GM12878 (cell line): Measurements from ENCODE around the gene IPO8. TPM values are rescaled to one million over a fixed set of nuclear protein-coding genes. Genes with fewer than 3 reads are reported as not detected.

Source experiments
- ATAC-seq: fragments of 200-7000 bp; cut with Tn5 transposase; 3 replicates; pipeline ENCODE4 v1.9.1; 2020; ENCODE audit warnings: mild to moderate bottlenecking, moderate library complexity
- BruUV-seq: library from RNA; stranded (reverse); fragments of 400-500 nt; replicated peaks from 2 replicates; lab custom pipeline; 2021; lab: Mats Ljungman, UMichigan
- CTCF ChIA-PET: fragments of 300-600 bp; sonication (Branson Sonifier 250); formaldehyde crosslinking; extraction: SDS; loops from one replicate; lab custom pipeline; 2021; ENCODE audit warnings: inconsistent platforms; lab: Yijun Ruan, JAX
- POLR2A ChIA-PET: fragments of 350-600 bp; formaldehyde crosslinking; extraction: SDS; loops from one replicate; lab custom pipeline; 2021; ENCODE audit warnings: inconsistent platforms; lab: Charles Lee
- RAD21 ChIA-PET: fragments of 300-600 bp; sonication (Branson Sonifier 250); formaldehyde crosslinking; loops from one replicate; lab custom pipeline; 2023; ENCODE audit warnings: antibody characterized with exemption; ENCODE audit not compliant: unreplicated experiment; lab: Charles Lee
- SMC1A ChIA-PET: fragments of 300-600 bp; sonication (Branson Sonifier 250); formaldehyde crosslinking; loops from one replicate; lab custom pipeline; 2023; ENCODE audit not compliant: unreplicated experiment, uncharacterized antibody; lab: Charles Lee
- DNase-seq: peaks from one replicate; pipeline ENCODE4 v3.0.0-alpha.2; 2011; ENCODE audit warnings: low read depth, low spot score
- FAIRE-seq: peaks from 3 replicates; lab custom pipeline; 2011; peaks lifted over from hg19 to GRCh38; lab: Jason Lieb, UNC
- H2AFZ ChIP-seq: 2 replicates; pipeline ENCODE4 v1.6.0; 2011; ENCODE audit warnings: low read depth, low read length, control low read depth; ENCODE audit not compliant: control insufficient read depth
- H3K27ac ChIP-seq: 2 replicates; pipeline ENCODE4 v1.5.1; 2011; ENCODE audit warnings: control low read depth; ENCODE audit not compliant: control insufficient read depth, insufficient read depth
- H3K27me3 ChIP-seq, 2 experiments: replicated peaks in 1 of 2; 2 replicates each; pipeline versions ENCODE4 v1.6.0 to v1.6.1; 2011; ENCODE audit warnings: low read length in 1 of 2; ENCODE audit not compliant: control insufficient read depth in 2 of 2, insufficient read depth in 2 of 2
- H3K36me3 ChIP-seq, 2 experiments: 2 replicates each; pipeline ENCODE4 v1.5.1; 2011; ENCODE audit warnings: low read length in 1 of 2; ENCODE audit not compliant: control insufficient read depth in 2 of 2, insufficient read depth in 2 of 2
- H3K4me1 ChIP-seq: 2 replicates; pipeline ENCODE4 v1.6.1; 2011; ENCODE audit warnings: mild to moderate bottlenecking, low read length, moderate library complexity, mixed read lengths; ENCODE audit not compliant: control insufficient read depth, insufficient read depth
- H3K4me2 ChIP-seq: 2 replicates; pipeline ENCODE4 v1.6.0; 2011; ENCODE audit warnings: control low read depth; ENCODE audit not compliant: control insufficient read depth, insufficient read depth
- H3K4me3 ChIP-seq: fragments of 200-600 bp; sonication (generic); 2 replicates; pipeline ENCODE4 v1.5.1; 2016
- H3K79me2 ChIP-seq: 2 replicates; pipeline ENCODE4 v1.6.0; 2011; ENCODE audit warnings: low read length; ENCODE audit not compliant: control insufficient read depth, insufficient read depth
- H3K9ac ChIP-seq: 2 replicates; pipeline ENCODE4 v1.8.0; 2011; ENCODE audit warnings: low read length, control low read depth, mixed read lengths; ENCODE audit not compliant: control insufficient read depth, insufficient read depth
- H3K9me3 ChIP-seq: replicated peaks from 3 replicates; pipeline ENCODE4 v1.5.1; 2011; ENCODE audit warnings: mild to moderate bottlenecking, low read length; ENCODE audit not compliant: control insufficient read depth, insufficient read depth
- H4K20me1 ChIP-seq: 2 replicates; pipeline ENCODE4 v1.6.0; 2011; ENCODE audit not compliant: control insufficient read depth, insufficient read depth
- ATF7 ChIP-seq: fragments of 450-650 bp; IDR thresholded peaks from 2 replicates; pipeline ENCODE4 v1.6.1; 2016; ENCODE audit warnings: low read depth, mild to moderate bottlenecking
- BMI1 ChIP-seq: fragments of 450-650 bp; IDR thresholded peaks from 2 replicates; pipeline ENCODE4 v1.6.1; 2016; ENCODE audit warnings: mild to moderate bottlenecking, moderate library complexity, borderline replicate concordance
- CREM ChIP-seq: IDR thresholded peaks from 2 replicates; pipeline ENCODE4 v1.6.1; 2014; ENCODE audit warnings: antibody characterized with exemption, low read depth
- ELK1 ChIP-seq: IDR thresholded peaks from 2 replicates; pipeline ENCODE4 v1.6.1; 2012; ENCODE audit warnings: low read depth, low read length, improper control_type of control experiment
- GATAD2B ChIP-seq: fragments of 450-650 bp; conservative IDR thresholded peaks from 2 replicates; pipeline ENCODE4 v1.6.1; 2017; ENCODE audit warnings: low read depth, mild to moderate bottlenecking, moderate library complexity
- HDAC2 ChIP-seq: fragments of 200-600 bp; sonication (generic); IDR thresholded peaks from 2 replicates; pipeline ENCODE4 v1.6.1; 2017
- IKZF2 ChIP-seq, 2 experiments: fragments of 450-650 bp; IDR thresholded peaks; 2 replicates each; pipeline ENCODE4 v1.6.1; 2017; ENCODE audit warnings: mild to moderate bottlenecking in 2 of 2, moderate library complexity in 2 of 2
- RAD21 ChIP-seq: IDR thresholded peaks from 2 replicates; pipeline ENCODE4 v1.6.1; 2011; ENCODE audit warnings: mild to moderate bottlenecking, low read depth, low read length, moderate library complexity; ENCODE audit not compliant: insufficient read depth
- RB1 ChIP-seq: fragments of 450-650 bp; formaldehyde crosslinking; IDR thresholded peaks from 2 replicates; pipeline ENCODE4 v1.6.1; 2017; ENCODE audit warnings: mild to moderate bottlenecking, borderline replicate concordance
- ZNF24 ChIP-seq: fragments of 450-650 bp; IDR thresholded peaks from 2 replicates; pipeline ENCODE4 v1.6.1; 2017; ENCODE audit warnings: antibody characterized with exemption, mild to moderate bottlenecking
- ZNF384 ChIP-seq: IDR thresholded peaks from 2 replicates; pipeline ENCODE4 v1.6.1; 2012; ENCODE audit warnings: low read depth, mild to moderate bottlenecking, low read length, improper control_type of control experiment, borderline replicate concordance
- WGBS: methylation state at CpG from one replicate; pipeline ENCODE4 v1.1.6; 2016; ENCODE audit warnings: low lambda C conversion rate; ENCODE audit not compliant: insufficient replicate concordance, insufficient coverage; ENCODE audit errors: missing lambda C conversion rate; 5-methylcytosine and 5-hydroxymethylcytosine counted together
- in situ Hi-C: fragments of 300-500 bp; cut with MboI; formaldehyde crosslinking; loops from 9 replicates; pipeline ENCODE4 v1.14.3; 2018; ENCODE audit warnings: mixed read lengths
- intact Hi-C: fragments of 100-400 bp; cut with micrococcal nuclease; formaldehyde crosslinking; loops from one replicate; pipeline ENCODE4 v1.14.2; 2022; ENCODE audit not compliant: unreplicated experiment
- polyA plus RNA-seq, 11 experiments: library from polyadenylated mRNA; depleted of rRNA in 4 of 11; unstranded in 6 of 11; stranded (reverse) in 5 of 11; fragments of >200 nt; fragmentation: Nextera tagmentation in 4 of 11; fragmentation: Illumina TruSeq in 1 of 11; extraction: Ambion mirVana in 4 of 11; extraction: Trizol in 1 of 11; gene quantifications; 1 replicate in 1 of 11; 2 replicates in 10 of 11; pipeline versions ENCODE4 v1.2.1 to v1.2.3, GENCODE V29; 2011 to 2016; ENCODE audit warnings: inconsistent platforms in 2 of 11, missing spikeins in 2 of 11, low read depth in 1 of 11
- total RNA-seq, 4 experiments: library from RNA; depleted of rRNA in 3 of 4; stranded (reverse); fragments of >200 nt in 3 of 4; fragmentation: Illumina TruSeq in 1 of 4; extraction: Trizol in 1 of 4; gene quantifications; 2 replicates each; pipeline versions ENCODE4 v1.2.1 to v1.2.3, GENCODE V29; 2013 to 2021

The IPO8 gene
- total and polyA plus RNA-seq, 10 of the 15 experiments (the other 5 are each of a cell fraction or from before 2014, with no cell fraction given), result 6.9 to 38.5 (median 15.1) TPM

GRCh38 chr12:30696943-30697342 is 1.3 kb upstream of the IPO8 start (continued):
- TF ChIP-seq RB1 (no peak), ZNF24 (no peak), RAD21 (no peak), HDAC2 (no peak)

DNA sequence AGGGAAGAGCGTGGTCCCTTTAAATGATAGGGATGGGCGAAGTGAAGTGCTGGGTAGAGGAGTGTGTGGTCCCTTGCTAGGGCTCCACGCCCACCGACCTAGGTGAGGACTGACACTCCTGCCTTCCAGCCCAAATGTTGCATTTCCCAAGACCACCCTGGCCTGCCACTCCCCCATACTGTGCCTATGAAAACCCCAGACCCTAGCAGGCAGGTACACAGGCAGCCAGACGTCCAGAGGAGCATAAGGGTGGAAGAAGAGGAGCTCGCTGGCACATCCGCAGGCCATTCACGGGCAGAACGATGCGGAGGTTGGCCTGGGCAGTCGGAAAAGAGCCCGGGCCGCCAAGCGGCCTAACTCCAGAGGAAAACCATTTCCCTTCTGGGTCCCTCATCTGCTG is 817 bp upstream of the IPO8 start:
- peaks cover 8% of the 10 kb centered on the region for H3K4me1 ChIP-seq
- H3K27me3 ChIP-seq, result no peaks in the 10 kb centered on the region
- peaks cover 26% of the 10 kb centered on the region for H3K79me2 ChIP-seq
- CTCF ChIA-PET, result interaction anchor here (0.8 to 1.7 kb wide), 5 partner anchors 9 to 59 kb away, joined by 3 to 6 read pairs (median 4); no protein-coding TSS in a partner anchor
- no peaks in the 10 kb centered on the region for H4K20me1 ChIP-seq
- no peak overlapping the region for H3K27ac ChIP-seq
- peak overlapping the region; percentile 48 for H3K4me2 ChIP-seq
- SMC1A ChIA-PET, result interaction anchor here (1.4 to 2.2 kb wide), 3 partner anchors 11 to 58 kb away, joined by 3 to 7 read pairs (median 4); no protein-coding TSS in a partner anchor
- FAIRE-seq, result no peak
- intact Hi-C loops, result no loop called here
- RAD21 ChIA-PET, result no interaction called here
- peak overlapping the region; percentile 72 for H3K9ac ChIP-seq
- TF ChIP-seq ZNF384, result no peak
- no peak for TF ChIP-seq ATF7
- TF ChIP-seq CREM, result no peak
- no peak for TF ChIP-seq BMI1
- no peak for TF ChIP-seq IKZF2 (IDR thresholded peaks at IDR 0.05)
- TF ChIP-seq GATAD2B, result no peak
- no peak for TF ChIP-seq ELK1
- DNase-seq, result no peak
- peak overlapping the region; percentile 87 for H2AFZ ChIP-seq
- H3K9me3 ChIP-seq, result no peaks in the 10 kb centered on the region
- BruUV-seq, result no TSS peak
- in situ Hi-C loops, result no loop called here
- ATAC-seq, result no peak
- 95% methylated on average over 13 of the region's 14 CpGs for WGBS
- POLR2A ChIA-PET, result interaction anchor here (0.5 kb wide), 1 partner anchor 957 kb away, joined by 7 read pairs; no protein-coding TSS in a partner anchor
- no peaks in the 10 kb centered on the region for H3K36me3 ChIP-seq
- peak overlapping the region; percentile 83 for H3K4me3 ChIP-seq
